RWPE1 (cell line): Measurements from ENCODE around the gene ATG3.

Experiments
- CTCF ChIA-PET: fragments of 350-600 bp; sonication (Branson Sonifier 250); formaldehyde crosslinking; extraction: SDS; loops from one replicate; lab custom pipeline; 2021; lab: Yijun Ruan, JAX
- POLR2A ChIA-PET: fragments of 400-600 bp; formaldehyde crosslinking; extraction: SDS; loops from one replicate; lab custom pipeline; 2020; ENCODE audit warnings: antibody characterized with exemption; ENCODE audit not compliant: low non-redundant PET; lab: Yijun Ruan, JAX
- DNase-seq: peaks from one replicate; pipeline ENCODE4 v3.0.0; 2012; ENCODE audit warnings: low spot score
- H3K27ac ChIP-seq: fragments of 450-650 bp; 2 replicates; pipeline ENCODE4 v1.5.1; 2017
- TF ChIP-seq, protein P1 (sequence below): fragments of 450-650 bp; conservative IDR thresholded peaks from 2 replicates; pipeline ENCODE4 v1.5.1; 2017; ENCODE audit warnings: low read depth, mild to moderate bottlenecking

ATG3 gene

DNA sequence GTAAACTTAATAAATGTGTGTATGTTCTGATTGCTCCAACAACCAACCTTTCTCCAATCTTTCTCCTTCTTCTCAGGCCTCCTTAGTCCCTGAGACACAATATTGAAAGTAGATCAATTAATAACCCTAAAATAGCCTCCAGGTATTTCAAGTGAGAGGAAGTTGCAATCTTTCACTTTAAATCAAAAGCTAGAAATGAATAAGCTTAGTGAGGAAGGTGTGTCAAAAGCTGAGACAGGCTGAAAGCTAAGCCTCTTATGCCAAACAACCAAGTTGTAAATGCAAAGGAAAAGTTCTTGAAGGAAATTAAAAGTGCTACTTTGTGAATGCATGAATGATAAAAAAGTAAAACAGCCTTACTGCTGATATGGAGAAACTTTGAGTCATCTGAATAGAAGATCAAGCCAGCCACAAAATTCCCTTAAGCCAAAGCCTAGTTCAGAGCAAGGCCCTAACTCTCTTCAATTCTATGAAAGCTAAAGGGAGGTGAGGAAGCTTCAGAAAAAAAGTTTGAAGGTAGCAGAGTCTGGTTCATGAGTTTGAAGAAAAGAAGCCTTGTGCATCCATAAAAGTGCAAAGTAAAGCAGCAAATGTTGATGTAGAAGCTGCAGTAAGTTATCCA lies 40.6 kb upstream of the ATG3 start:
- CTCF ChIA-PET, result interaction anchor here (0.8 kb wide), 1 partner anchor 12 kb away, joined by 3 read pairs; no protein-coding TSS in a partner anchor
- TF ChIP-seq, protein P1, sequence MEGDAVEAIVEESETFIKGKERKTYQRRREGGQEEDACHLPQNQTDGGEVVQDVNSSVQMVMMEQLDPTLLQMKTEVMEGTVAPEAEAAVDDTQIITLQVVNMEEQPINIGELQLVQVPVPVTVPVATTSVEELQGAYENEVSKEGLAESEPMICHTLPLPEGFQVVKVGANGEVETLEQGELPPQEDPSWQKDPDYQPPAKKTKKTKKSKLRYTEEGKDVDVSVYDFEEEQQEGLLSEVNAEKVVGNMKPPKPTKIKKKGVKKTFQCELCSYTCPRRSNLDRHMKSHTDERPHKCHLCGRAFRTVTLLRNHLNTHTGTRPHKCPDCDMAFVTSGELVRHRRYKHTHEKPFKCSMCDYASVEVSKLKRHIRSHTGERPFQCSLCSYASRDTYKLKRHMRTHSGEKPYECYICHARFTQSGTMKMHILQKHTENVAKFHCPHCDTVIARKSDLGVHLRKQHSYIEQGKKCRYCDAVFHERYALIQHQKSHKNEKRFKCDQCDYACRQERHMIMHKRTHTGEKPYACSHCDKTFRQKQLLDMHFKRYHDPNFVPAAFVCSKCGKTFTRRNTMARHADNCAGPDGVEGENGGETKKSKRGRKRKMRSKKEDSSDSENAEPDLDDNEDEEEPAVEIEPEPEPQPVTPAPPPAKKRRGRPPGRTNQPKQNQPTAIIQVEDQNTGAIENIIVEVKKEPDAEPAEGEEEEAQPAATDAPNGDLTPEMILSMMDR, result no peak
- H3K27ac ChIP-seq, result no peak overlapping the region
- no peak for DNase-seq
- POLR2A ChIA-PET, result no interaction called here

DNA sequence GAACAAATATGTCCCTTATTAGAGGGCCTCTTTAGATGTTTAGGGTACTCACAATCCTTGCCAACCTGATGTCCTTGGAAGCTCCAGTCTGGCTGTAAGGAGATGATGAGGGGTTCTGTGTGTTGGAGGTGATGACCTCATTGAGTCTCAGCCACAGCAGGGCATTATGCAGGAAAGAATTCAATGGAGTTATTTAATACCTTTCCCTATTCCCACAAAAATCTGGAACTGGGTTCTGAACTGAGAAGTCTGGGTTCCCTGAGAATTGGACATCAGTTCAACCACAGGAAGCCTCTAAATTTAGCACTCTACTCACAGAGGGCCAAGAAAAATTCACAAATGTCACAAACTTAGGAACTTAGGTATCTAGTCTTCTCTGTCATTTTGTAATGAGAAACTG lies 37.0 kb upstream of the ATG3 start:
- CTCF ChIA-PET, result no interaction called here
- TF ChIP-seq, protein P1, result no peak
- POLR2A ChIA-PET, result no interaction called here
- no peak for DNase-seq
- H3K27ac ChIP-seq, result no peak overlapping the region

DNA sequence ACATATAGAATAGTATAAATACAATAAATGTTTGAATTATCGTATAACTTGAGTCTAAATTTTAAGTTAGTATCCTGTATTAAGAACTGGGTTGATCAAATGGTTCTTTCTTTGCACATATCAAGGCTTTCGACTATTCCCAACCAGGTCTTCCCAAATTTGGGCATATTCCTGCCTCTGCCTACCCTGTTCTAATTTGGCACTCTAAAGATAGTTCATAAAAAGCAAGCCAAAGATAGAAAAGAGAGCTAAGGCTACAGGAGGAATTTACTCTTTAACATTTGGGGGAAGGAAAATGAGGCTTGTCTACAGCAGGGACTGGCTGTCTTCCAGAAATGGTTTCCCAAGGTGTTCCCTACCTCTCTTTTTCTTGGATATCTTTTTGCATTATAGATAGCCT lies 36.2 kb upstream of the ATG3 start:
- ChIA-PET POLR2A (no interaction called here), CTCF (interaction anchor here (0.6 kb wide), 1 partner anchor 378 kb away, joined by 3 read pairs; no protein-coding TSS in a partner anchor)
- H3K27ac ChIP-seq, result no peak overlapping the region
- DNase-seq, result no peak
- TF ChIP-seq, protein P1, result no peak

DNA sequence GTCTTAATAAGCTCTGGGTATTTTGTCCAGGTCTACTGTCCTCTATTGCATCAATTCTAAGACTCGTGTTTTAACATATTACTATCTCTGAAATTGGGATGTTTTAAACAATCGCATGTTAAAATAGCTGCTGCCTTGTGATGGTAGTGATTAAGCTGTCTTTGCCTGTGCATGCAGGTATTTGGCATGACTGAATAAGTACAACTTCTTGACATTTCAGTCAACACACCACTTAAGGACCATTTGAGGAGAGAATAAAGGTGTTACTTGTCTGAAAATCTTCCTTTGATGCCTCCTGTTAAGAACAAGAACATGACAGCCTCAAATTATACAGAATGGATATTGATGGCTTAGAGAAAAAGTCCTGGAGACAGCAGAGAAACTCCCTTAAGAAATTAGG lies 33.1 kb upstream of the ATG3 start:
- no peak overlapping the region for H3K27ac ChIP-seq
- ChIA-PET POLR2A (no interaction called here), CTCF (interaction anchor here (0.7 kb wide), 1 partner anchor 306 kb away, joined by 5 read pairs; no protein-coding TSS in a partner anchor)
- DNase-seq, result no peak
- TF ChIP-seq, protein P1, result no peak

DNA sequence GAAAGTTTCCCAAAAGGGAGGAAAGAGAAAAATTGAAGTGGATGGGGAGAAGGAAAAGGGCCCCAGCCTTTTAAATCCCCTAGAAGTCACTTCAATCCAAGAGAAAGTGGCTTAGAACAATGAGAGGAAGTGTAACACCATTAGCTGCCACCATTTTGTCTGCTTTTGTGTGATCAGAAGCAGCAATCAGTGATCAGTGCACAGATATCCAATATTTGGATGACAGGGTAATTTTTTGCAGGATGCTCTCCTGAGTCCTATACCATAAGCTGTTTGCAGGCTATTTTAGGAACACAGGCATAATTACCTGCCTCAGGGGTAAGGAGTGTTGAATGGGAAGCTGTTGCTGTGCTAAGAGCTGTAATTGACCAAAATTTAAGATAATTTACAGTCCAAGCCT lies 31.5 kb upstream of the ATG3 start:
- no peak overlapping the region for H3K27ac ChIP-seq
- POLR2A ChIA-PET, result no interaction called here
- no peak for DNase-seq
- CTCF ChIA-PET, result no interaction called here
- TF ChIP-seq, protein P1, result no peak

DNA sequence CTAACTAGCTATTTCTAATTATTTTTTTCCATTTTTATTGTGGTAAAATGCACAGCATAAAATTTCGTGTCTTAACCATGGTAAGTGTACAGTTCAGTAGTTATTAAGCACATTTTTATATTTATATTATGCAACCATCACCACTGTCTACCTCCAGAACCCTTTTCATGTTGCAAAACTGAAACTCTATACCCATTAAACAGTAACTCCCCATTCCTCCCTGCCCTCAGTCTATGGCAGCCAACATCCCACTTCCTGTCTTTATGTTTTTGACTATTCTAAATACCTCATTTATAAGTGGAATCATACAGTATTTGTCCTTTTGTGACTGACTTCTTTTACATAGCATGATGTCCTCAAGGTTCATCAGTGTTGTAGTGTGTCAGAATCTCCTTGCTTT lies 25.6 kb upstream of the ATG3 start:
- TF ChIP-seq, protein P1, result no peak
- CTCF ChIA-PET, result interaction anchor here (0.6 to 1.2 kb wide), 2 partner anchors 13 to 1234 kb away, joined by 4 to 6 read pairs; no protein-coding TSS in a partner anchor
- no peak overlapping the region for H3K27ac ChIP-seq
- POLR2A ChIA-PET, result no interaction called here
- DNase-seq, result no peak
